Hypothalamus (tissue), 51 donors: ENCODE results near the gene CFAP97D2.
"Not testable (repeated sequence)": the region's sequence is repeated elsewhere in the genome, so short reads cannot be mapped to it uniquely, and the experiment has no call there.

ENCODE experiments used
- DNase-seq, 51 donors: peaks; one replicate each; lab custom pipeline; 2025; lab: John Stamatoyannopoulos, UW

CFAP97D2 gene

GRCh38 chr13:114155926-114156883 is 22.9 kb upstream of the CFAP97D2 start:
- no peak for DNase-seq

- DNase-seq: no peak
Measured at GRCh38 chr13:114157869-114158495, 21.1 kb upstream of the CFAP97D2 start.

- not testable (repeated sequence) for DNase-seq
Measured at GRCh38 chr13:114158869-114159666, 20.0 kb upstream of the CFAP97D2 start.

- no peak for DNase-seq
Measured at GRCh38 chr13:114161028-114161556, 18.0 kb upstream of the CFAP97D2 start.

- peak in 13 of 51 donors; percentile 10 to 35 (median 23) for DNase-seq
Measured at GRCh38 chr13:114161644-114162532, 17.2 kb upstream of the CFAP97D2 start.

- DNase-seq: no peak
Measured at GRCh38 chr13:114162533-114162922, 16.5 kb upstream of the CFAP97D2 start.

GRCh38 chr13:114164053-114164452 is 15.0 kb upstream of the CFAP97D2 start:
- no peak for DNase-seq

GRCh38 chr13:114164681-114165429 is 14.2 kb upstream of the CFAP97D2 start:
- no peak for DNase-seq

GRCh38 chr13:114166381-114167131 is 12.5 kb upstream of the CFAP97D2 start:
- DNase-seq: peak in 48 of 51 donors; percentile 26 to 91 (median 70)

- DNase-seq: peak in 3 of 51 donors; percentile 12 to 17 (median 15)
Measured at GRCh38 chr13:114167426-114167825, 11.6 kb upstream of the CFAP97D2 start.

- DNase-seq: no peak
Measured at GRCh38 chr13:114167885-114168284, 11.2 kb upstream of the CFAP97D2 start.

- no peak for DNase-seq
Measured at GRCh38 chr13:114173272-114173671, 5.8 kb upstream of the CFAP97D2 start.

- DNase-seq: no peak
Measured at GRCh38 chr13:114173745-114174144, 5.3 kb upstream of the CFAP97D2 start.

- no peak for DNase-seq
Measured at GRCh38 chr13:114174529-114174961, 4.5 kb upstream of the CFAP97D2 start.

GRCh38 chr13:114176359-114176902 is 2.6 kb upstream of the CFAP97D2 start:
- DNase-seq: not testable (repeated sequence)

GRCh38 chr13:114177245-114178010 is 1.6 kb upstream of the CFAP97D2 start:
- no peak for DNase-seq
